HG03342 (cell line): ENCODE data around the gene NT5C3A.

Experiments
- ATAC-seq: cut with Tn5 transposase; IDR thresholded peaks from one replicate; pipeline ENCODE4 v1.9.1; 2021; ENCODE audit warnings: mild to moderate bottlenecking, moderate library complexity; ENCODE audit not compliant: unreplicated experiment

The NT5C3A gene

GRCh38 chr7:33076737-33077136 is 14.2 kb upstream of the NT5C3A start:
- ATAC-seq, result no peak

DNA sequence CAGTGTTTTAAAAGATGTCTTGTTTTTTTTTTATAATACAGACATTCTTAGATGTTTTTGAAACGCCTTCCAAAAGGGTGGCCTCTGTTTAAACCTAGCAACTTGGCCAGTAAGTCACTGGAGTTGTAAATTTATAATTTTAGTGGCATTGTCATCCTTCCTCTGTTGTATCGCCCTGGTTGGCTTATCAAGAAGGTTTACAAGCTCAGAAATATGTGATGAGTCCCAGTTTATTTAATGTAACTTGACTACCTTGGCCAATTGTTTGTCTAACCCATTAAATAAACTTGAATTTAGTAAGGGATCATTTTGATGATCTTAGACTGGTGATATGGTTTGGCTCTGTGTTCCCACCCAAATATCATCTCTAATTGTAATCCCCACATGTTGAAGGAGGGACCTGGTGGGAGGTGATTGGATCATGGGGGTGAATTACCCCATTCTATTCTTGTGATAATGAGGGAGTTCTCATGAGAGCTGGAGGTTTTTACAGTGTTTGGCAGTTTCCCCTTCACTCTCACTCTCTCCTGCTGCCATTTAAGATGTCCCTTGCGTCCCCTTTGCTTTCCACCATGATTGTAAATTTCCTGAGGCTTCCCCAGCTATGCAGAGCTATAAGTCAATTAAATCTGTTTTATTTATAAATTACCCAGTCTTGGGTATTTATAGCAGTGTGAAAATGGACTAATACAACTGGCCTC is 13.4 kb upstream of the NT5C3A start:
- ATAC-seq, result no peak

DNA sequence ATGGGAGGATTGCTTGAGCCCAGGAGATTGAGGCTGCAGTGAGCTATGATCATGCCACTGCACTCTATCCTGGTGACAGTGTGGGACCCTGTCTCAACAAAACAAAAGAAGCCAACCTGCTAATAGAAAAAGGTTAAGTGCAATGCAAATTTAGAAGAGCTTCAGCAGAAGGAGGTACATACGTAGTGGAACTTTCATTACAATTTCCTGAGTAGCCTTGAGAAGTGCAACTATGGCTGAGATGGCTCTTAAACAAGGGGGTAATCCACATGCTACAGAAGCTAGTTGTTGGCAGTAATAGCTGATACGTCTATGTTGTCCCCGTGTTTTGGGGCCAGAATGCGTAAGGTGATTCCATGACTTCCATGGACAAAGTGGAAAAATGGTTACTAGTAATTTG is 10.7 kb upstream of the NT5C3A start:
- ATAC-seq, result no peak

DNA sequence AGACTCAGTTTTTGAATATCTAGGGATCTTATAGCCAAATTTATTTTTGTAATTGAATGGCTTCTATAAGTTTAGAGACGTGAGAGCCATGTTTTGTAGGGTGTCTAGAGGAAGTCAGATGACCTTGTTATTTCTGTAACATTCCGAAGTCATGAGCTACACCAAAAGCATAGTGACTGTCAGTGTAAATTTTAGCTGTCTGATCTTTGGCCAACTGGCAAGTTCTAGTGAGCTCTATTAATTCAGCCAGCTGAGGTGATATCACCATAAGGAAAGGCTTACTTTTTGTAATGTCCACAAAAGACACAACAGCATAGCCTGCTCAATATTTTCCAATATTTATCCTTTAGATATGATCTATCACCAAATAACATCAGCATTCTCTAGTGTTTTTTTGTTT is 9.9 kb upstream of the NT5C3A start:
- no peak for ATAC-seq

DNA sequence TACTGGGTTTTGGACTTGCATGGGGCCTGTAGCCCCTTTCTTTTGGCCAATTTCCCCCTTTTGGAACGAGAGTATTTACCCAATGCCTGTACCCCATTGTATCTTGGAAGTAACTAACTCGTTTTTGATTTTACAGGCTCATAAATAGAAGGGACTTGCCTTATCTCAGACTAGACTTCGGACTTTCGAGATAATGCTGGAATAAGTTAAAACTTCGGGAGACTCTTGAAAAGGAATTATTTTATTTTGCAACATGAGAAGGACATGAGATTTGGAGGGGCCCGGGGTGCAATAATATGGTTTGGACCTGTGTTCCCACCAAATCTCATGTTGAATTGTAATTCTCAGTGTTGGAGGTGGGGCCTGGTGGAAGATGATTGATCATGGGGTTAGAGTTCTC is 8.3 kb upstream of the NT5C3A start:
- no peak for ATAC-seq

- ATAC-seq, result no peak
Measured at GRCh38 chr7:33070277-33070676, 7.7 kb upstream of the NT5C3A start.

GRCh38 chr7:33067921-33068320 is 5.3 kb upstream of the NT5C3A start:
- no peak for ATAC-seq

DNA sequence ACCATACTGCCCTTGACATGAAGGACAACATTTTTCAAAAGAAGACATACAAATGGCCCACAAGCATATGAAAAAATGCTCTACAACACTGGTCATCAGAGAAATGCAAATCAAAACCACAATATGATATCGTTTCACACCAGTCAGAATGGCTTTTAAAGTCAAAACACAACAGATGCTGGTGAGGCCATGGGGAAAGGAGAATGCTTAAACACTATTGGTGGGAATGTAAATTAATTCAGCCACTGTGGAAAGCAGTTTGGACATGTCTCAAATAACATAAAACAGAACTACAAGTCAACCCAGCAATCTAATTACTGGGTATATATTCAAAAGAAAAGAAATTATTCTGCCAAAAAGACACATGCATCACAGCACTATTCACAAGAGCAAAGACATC is 4.2 kb upstream of the NT5C3A start:
- ATAC-seq, result no peak

DNA sequence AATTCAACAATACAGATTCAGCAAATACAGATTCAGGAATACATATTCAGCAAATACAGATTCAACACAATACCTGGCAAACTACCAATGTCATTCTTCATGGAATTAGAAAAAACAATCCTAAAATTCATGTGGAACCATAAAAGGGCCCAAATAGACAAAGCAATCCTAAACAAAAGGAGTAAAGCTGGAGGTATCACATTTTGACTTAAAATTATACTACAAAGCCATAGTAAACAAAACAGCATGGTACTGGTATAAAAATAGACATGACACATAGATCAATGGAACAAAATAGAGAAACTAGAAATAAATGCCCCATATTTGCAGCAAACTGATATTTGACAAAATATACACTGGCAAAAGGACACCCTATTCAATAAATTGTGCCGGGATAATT is 3.4 kb upstream of the NT5C3A start:
- no peak for ATAC-seq

- ATAC-seq, result peak; percentile 94
Measured at GRCh38 chr7:33062782-33063443, 337 bp upstream of the NT5C3A start.

DNA sequence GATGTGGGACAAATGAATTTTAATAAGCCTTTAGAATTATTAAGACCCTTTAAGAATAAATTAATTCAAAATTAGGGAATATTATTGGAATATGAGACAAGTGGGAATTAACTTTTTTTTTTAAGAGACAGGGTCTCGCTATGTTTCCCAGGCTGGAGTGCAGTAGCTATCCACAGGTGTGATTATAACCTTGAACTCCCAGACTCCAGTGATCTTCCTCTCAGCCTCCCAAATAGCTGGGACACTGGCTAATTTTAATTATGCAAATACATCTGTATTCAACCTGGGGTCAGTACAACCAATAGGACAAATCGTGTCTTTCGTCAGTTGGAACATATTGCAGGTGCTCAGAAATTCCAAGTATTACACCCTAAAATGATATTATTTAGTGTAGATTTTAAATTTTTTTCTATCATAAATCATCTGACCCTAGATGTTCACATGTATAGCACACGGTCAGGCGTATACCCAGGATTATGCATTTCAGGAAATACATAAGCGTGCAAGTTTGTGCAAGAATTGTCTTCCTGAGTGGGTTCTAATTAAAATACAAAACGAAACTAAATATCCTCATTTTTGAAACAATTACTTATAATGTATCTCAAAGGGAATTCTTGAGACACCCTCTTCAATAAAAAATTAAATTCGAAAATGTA is 1.2 kb downstream of the NT5C3A start:
- no peak for ATAC-seq

DNA sequence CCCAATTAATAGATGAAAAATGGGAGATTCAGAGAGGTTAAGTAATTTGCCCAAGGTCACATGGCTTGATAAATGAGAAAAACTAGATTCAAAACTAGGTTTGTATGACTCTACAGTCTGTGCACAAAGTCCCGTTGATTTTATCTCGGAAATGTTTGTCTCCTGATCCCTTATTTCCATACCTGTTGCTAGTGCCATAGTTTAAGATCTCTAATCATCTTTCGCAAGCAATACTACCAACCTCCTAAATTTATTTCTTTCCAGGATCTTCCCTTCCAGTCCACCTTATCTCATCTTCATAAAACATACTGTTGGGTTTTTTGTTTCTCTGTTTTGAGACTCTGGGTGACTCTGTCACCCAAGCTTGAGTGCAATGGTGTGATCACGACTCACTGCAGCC is 2.9 kb downstream of the NT5C3A start:
- no peak for ATAC-seq

- ATAC-seq, result no peak
Measured at GRCh38 chr7:33055158-33055557, 7.4 kb downstream of the NT5C3A start.

DNA sequence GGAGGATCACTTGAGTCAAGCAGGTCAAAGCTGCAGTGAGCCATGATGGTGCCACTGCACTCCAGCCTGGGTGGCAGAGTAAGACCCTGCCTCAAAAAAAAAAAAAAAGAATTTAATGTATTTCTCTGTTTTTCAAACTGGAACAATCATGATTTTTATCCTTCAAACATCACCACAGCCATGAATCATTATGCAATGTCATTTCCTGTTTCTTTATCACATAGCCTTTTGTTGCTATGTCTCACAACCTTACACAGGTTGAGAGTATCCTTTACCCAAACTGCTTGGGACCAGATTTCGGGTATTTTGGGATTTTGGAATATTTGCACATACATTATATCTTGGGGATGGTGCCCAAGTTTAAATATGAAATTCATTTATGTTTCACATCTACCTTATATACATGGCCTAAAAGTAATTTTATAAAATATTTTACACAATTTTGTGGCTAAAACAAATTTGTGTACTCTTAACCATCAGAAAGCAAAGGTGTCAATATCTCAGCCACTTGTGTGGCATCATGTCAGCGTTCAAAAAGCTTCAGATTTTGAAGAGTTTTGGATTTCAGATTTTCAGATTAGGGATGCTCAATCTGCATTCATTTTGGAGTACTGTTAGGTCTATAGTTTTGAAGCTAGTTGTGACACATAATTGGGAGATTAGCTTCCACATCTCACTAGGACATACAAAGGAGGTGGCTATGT is 8.2 kb downstream of the NT5C3A start:
- ATAC-seq, result peak; percentile 47

GRCh38 chr7:33053721-33054120 is 8.9 kb downstream of the NT5C3A start:
- ATAC-seq, result no peak

DNA sequence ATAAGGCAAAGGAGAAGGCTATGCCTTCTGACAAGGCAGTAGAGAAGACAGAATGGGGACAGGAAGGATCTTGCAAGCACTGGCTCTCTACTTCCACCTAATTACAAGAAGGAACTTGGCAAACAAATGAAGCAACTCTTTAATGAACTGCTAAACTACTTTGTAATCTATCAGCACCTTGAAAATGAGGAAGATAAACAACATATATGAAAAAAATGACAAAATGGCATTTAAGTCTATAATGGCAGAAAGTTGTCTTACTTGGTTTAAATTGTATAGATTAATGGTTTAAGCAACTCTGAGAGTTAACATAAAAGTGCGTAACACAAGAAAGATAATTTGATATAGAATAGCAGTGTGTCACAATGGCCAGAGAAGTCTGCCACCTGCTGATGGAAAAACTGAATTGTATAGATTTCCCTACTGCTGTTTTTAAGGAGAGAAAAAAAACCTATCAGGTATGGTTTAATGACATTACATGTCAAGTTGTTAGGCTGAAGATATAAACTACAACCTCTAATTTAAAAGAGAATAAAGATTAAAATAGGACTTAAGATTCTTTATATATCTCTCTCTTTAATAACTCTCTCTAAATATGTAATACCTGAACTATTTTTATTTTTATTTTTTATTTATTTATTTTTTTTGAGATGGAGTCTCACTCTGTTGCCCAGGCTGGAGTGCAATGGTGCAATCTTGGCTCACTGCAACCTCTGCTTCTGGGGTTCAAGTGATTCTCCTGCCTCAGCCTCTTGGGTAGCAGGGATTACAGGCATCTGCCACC is 11.8 kb downstream of the NT5C3A start:
- ATAC-seq, result no peak

- ATAC-seq, result no peak
Measured at GRCh38 chr7:33048704-33049103, 13.9 kb downstream of the NT5C3A start.

DNA sequence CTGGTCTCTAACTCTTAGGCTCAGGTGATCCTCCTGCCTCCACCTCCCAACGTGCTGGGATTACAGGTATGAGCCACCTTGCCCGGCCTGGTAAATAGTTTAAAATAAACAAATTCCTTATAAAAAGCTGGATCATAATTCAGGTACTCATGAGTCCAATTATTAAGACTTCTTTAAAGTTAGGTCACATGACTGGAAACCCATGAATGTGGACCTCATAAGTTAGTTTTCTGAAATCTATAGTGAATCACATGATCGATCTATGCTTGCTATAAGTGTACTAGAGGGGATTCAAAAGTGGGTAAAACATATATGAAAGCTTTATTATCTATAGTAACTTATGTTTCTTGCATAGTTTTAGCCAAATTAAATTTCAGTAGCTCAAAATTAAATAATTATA is 14.3 kb downstream of the NT5C3A start:
- no peak for ATAC-seq

DNA sequence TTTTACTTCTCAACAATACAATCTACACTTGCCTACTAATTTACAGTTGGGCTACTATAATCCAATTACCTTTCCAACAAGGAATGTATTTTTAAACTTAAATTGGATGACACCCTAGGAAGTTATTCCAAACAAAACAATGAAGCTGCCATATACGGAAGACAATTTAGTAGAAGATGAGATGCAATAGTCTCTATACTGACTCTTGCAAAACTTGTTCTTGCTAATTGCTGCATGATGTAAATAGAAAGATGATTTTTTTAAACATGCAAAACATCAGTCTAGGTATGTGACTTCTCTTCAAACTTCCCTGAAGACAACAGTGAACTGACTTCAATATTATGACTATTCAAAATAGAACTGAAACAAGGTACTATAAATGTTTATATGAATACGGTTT is 17.6 kb downstream of the NT5C3A start:
- no peak for ATAC-seq

- no peak for ATAC-seq
Measured at GRCh38 chr7:33044401-33044718, 18.2 kb downstream of the NT5C3A start.
